GM20000 (cell line): Measurements from ENCODE around the gene RBP5.

Experiments used
- DNase-seq: peaks from one replicate; pipeline ENCODE4 v3.0.0; 2012; ENCODE audit warnings: low spot score
- CTCF ChIP-seq: IDR thresholded peaks from 2 replicates; pipeline ENCODE4 v1.5.1; 2012; ENCODE audit warnings: mild to moderate bottlenecking, control low read depth; ENCODE audit errors: extremely low read depth, missing control alignments

RBP5 gene

GRCh38 chr12:7146906-7147305, 18.2 kb upstream of the RBP5 start:
- TF ChIP-seq CTCF: no peak
- DNase-seq: no peak

GRCh38 chr12:7146228-7146627, 17.5 kb upstream of the RBP5 start:
- no peak for DNase-seq
- TF ChIP-seq CTCF: no peak

GRCh38 chr12:7145671-7146070, 17.0 kb upstream of the RBP5 start:
- DNase-seq: no peak

GRCh38 chr12:7144414-7145120, 15.9 kb upstream of the RBP5 start:
- peak; percentile 17 for TF ChIP-seq CTCF
- peak; percentile 49 for DNase-seq

More at GRCh38 chr12:7145671-7146070, 17.0 kb upstream of the RBP5 start:
- TF ChIP-seq CTCF: no peak

- TF ChIP-seq CTCF: no peak
- DNase-seq: no peak
Measured at GRCh38 chr12:7143564-7143963, 14.9 kb upstream of the RBP5 start.

GRCh38 chr12:7142809-7143465, 14.2 kb upstream of the RBP5 start:
- no peak for DNase-seq
- TF ChIP-seq CTCF: no peak

GRCh38 chr12:7142056-7142644, 13.5 kb upstream of the RBP5 start:
- TF ChIP-seq CTCF: peak; percentile 53
- DNase-seq: peak; percentile 43
